ENCODE results near the gene EPSTI1.
A peak's percentile ranks its signal among the peaks of the same experiment; 100 is the strongest.

Gene EPSTI1

GRCh38 chr13:42970824-42971690 is 21.0 kb downstream of the EPSTI1 start:
- no peak for DNase-seq

GRCh38 chr13:42969565-42970172 is 22.4 kb downstream of the EPSTI1 start:
- no peak for DNase-seq

GRCh38 chr13:42968906-42969305 is 23.1 kb downstream of the EPSTI1 start:
- DNase-seq: peak; percentile 7

GRCh38 chr13:42967660-42968059 is 24.4 kb downstream of the EPSTI1 start:
- no peak for DNase-seq

- DNase-seq: no peak
Observed at GRCh38 chr13:42965281-42965680, 26.8 kb downstream of the EPSTI1 start.

GRCh38 chr13:42964761-42965161 is 27.3 kb downstream of the EPSTI1 start:
- DNase-seq: no peak

- DNase-seq: no peak
Observed at GRCh38 chr13:42959615-42960014, 32.4 kb downstream of the EPSTI1 start.

GRCh38 chr13:42957881-42958280 is 34.2 kb downstream of the EPSTI1 start:
- DNase-seq: no peak

- no peak for DNase-seq
Observed at GRCh38 chr13:42950181-42950580, 41.9 kb downstream of the EPSTI1 start.

- DNase-seq: no peak
Observed at GRCh38 chr13:42947925-42948324, 44.1 kb downstream of the EPSTI1 start.

GRCh38 chr13:42946927-42947326 is 45.1 kb downstream of the EPSTI1 start:
- no peak for DNase-seq

- DNase-seq: no peak
Observed at GRCh38 chr13:42929886-42930535, 62.0 kb downstream of the EPSTI1 start.

GRCh38 chr13:42926555-42926954 is 65.5 kb downstream of the EPSTI1 start:
- no peak for DNase-seq

- no peak for DNase-seq
Observed at GRCh38 chr13:42926043-42926442, 66.0 kb downstream of the EPSTI1 start.

- no peak for DNase-seq
Observed at GRCh38 chr13:42925626-42926025, 66.4 kb downstream of the EPSTI1 start.

GRCh38 chr13:42924344-42924743 is 67.7 kb downstream of the EPSTI1 start:
- no peak for DNase-seq

GRCh38 chr13:42907745-42908144 is 84.3 kb downstream of the EPSTI1 start:
- DNase-seq: no peak

GRCh38 chr13:42906257-42906656 is 85.8 kb downstream of the EPSTI1 start:
- no peak for DNase-seq

- no peak for DNase-seq
Observed at GRCh38 chr13:42905579-42905978, 86.5 kb downstream of the EPSTI1 start.

GRCh38 chr13:42899266-42899665 is 92.8 kb downstream of the EPSTI1 start:
- no peak for DNase-seq

GRCh38 chr13:42895776-42896175 is 96.3 kb downstream of the EPSTI1 start:
- no peak for DNase-seq

GRCh38 chr13:42894765-42895243 is 97.2 kb downstream of the EPSTI1 start:
- no peak for DNase-seq

GRCh38 chr13:42893214-42893671 is 98.8 kb downstream of the EPSTI1 start:
- DNase-seq: no peak

- no peak for DNase-seq
Observed at GRCh38 chr13:42892760-42893159, 99.3 kb downstream of the EPSTI1 start.

Data from NCI-H1417 treated with DMSO at 0.1 percent for 48 hours (cell line).